HS-27A (cell line): ENCODE data around the gene GBP2.

ENCODE experiments used
- DNase-seq: peaks from one replicate; pipeline ENCODE4 v3.0.0-alpha.2; 2012; ENCODE audit warnings: low read depth, missing footprints

Gene GBP2

DNA sequence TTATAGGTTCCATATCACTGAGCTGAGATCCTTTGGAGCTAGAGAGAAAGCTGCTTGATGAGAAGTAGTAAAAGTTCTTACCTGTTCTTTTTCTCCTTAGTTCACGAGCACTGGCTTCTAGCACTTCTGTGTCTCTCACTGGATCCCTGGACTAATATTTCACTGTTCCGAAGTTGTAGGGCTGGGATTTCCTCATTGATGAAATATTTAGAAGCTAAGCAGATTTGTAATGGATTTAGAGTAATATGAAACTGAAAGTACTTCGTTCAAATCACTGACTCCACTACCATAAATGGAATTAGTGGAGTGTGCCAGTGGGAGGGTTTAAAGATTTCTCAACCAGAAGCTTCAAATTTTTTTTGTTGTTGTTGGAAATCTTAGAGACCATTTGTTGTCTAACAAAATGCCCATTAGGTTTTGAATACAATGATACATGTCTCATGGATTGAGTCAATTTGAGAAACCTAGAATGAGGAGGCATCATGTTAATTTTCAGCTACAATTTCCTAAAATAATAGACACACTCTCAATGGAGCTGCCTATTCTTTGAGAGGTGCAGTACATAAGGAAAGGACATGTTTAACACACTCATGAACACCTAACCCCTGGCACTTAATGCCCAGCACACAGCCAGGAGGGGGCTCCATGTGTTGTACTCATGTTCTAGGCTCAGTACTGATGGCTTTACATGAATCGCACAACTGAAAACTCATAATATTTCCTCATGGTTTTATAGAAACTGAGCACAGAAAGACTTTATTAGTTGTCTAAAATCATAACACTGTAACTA lies 60.6 kb downstream of the GBP2 start, which contains the start of gene GBP1:
Gene GBP1 (minus strand): TSS at position 130 of the 790 bp plus-strand sequence. CDS start 1,974 bp downstream, outside the sequence.
- DNase-seq: no peak

GRCh38 chr1:89064632-89065031 lies 61.3 kb downstream of the GBP2 start:
- DNase-seq: no peak

DNA sequence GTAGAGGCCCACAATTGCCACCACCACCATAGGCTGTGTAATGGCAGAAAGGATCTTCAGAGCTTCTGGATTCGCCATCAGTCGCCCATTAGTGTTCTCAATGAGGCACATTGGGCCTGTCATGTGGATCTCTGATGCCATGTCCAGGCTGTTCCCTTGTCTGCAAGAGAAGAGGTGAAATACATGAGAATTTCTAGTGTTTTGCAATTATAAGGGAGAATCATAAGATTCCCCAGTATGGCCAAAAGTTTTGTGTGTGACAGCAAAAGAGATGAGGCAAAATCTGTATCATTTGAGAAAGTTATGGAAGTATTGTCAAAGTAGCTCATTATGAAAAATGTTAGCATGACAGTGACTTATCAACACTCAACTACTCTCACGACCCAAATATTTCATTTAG lies 62.8 kb downstream of the GBP2 start:
- no peak for DNase-seq

GRCh38 chr1:89060091-89060490 lies 65.8 kb downstream of the GBP2 start:
- no peak for DNase-seq
